Left forelimb (tissue), 1 donor: ENCODE data around the gene ATRIP.

ENCODE experiments used
- DNase-seq: peaks from one replicate; pipeline ENCODE4 v3.0.0-alpha.2; 2018; ENCODE audit warnings: low spot score

The ATRIP gene

DNA sequence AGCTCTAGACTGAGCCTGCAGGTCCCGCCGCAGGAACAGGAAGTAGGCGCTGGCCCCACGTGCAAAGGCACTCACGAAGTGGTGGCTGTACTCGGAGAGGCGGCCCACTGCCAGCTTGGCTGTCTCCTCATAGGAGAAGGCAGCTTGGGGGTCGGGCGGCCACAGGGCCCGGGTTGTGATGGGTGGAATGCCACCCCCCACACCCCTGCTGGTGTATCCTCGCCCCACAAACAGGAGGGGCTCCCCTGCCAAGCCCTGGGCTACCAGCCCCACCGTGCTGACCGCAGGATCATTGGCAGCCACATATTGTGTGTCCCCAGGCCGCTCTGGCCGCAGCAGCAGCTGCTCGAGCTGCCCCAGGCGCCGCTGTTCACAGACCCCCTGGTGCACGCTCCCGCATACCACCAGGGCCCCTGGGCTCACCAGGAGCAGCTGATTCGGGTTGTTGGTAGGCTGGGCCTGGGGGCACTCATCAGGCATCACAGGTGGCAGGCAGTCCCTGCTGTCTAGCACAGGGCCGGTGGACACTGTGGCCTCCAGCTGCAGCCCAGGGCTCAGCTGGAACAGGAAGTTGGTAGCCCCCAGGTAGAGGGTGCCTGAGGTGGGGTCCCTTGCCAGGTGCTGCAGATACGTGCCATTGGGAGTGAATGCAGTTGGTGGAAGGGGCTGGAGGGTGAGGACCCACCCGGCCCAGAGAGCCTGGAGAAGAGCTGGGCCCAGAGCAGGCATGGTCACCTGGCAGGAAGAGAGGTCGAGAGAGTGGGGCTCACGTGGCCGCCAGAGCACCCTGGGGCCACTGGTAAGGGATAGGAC lies 22.4 kb upstream of the ATRIP start:
- no peak for DNase-seq

GRCh38 chr3:48425281-48425812 lies 21.2 kb upstream of the ATRIP start:
- DNase-seq = no peak

DNA sequence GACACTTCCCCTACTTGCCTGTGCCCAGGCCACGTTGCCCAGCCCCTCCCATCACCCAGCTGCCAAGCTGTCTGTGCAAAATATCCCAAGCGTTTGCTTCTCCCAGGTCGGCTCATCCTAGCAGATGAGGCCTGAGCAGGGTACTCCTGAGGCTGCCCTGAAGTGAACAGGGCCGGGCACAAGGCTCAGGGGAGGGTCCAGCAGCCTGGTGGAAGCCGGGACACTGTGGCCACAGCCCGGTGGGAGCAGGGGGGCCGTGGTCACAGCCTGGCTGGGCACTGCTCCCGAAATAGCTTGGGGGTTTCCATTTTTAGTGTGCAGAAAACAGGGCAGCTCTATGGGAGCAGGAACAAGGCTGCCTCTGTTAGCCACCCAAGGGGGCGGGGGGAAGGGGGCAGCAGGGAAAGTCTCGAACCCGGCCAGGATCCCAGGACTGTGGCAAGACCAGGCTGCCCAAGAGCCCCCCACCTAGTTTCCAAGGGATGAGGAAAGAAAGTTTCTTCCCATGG lies 20.1 kb upstream of the ATRIP start:
- no peak for DNase-seq

GRCh38 chr3:48426944-48427629 lies 19.4 kb upstream of the ATRIP start:
- DNase-seq = no peak

DNA sequence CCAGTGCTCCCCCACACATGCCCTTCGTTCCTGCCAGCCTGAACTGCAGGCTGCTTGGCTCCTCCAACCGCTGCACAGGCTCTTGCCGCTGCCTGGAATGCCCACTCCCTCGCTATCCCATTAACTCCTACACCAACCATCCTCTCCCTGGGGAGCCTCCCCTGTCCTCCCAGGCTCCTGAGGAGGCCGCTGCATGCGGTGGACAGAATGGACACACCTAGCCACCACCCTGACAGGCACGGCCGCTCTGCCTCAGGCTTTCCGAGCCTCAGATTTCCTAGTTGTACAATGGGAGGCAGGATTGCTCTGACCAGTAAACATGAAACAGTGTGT lies 18.9 kb upstream of the ATRIP start:
- DNase-seq = no peak

- no peak for DNase-seq
Observed at GRCh38 chr3:48428088-48428571, 18.4 kb upstream of the ATRIP start.

DNA sequence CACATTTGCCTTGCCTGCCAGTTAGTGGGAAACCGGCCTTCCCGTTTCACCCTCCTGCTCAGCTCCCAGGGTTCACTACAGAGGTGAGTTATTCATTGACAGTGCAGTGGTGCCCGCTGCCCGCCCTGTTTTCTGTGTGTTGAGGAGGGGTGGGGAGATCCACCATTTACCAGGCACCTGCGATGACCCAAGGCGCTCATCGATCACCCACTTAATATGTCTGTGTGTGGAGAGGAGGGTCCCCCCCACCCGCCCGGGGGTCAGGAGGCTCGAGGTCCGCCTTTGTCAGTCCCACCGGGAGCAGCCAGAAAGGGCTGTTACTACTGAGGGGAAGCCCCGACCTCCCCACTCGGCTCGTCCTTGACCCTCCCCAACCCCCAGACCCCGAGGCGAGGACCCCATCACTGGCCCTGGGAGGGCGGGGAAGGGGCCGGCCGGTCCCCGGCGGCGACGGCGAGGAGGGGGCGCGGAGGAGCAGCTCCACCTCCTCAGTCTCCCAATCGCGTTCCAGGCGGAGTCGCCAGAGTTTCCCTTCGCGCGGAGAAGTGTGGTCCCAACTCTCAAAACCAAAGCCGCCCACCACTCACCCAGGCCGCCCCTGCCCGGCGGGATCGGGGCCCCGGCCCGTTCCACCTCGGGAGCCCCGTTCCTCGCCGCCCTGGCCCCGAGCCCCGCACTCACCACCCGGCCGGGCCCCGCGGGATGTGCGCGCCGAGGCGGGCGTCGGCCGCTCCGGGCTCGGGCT lies 17.8 kb upstream of the ATRIP start:
- peak; percentile 80 for DNase-seq

GRCh38 chr3:48429317-48429959 lies 17.1 kb upstream of the ATRIP start:
- DNase-seq = peak; percentile 75

- no peak for DNase-seq
Observed at GRCh38 chr3:48429960-48430707, 16.4 kb upstream of the ATRIP start, which contains the start of gene PLXNB1. Gene PLXNB1, minus strand, starts transcription at chr3:48430086. Its CDS starts 5,475 bp downstream, at chr3:48424611.

DNA sequence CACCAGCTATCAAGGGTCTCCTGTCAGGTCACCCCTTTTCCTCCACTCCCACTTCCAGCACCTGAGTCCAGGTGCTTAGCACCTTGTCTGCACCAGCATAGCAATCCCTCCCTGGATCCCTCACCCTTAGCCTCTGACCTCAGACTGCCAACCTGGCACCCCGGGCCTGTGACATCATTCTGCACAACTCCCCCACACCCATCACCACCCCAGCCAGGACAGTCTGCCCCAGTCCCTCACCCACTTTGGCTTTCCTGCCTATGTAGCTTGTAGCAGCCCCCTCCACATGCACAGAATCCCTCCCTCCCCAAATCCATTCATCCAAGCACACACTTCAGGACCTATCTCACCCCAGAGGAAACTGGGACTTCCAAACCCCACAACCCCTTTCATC lies 15.8 kb upstream of the ATRIP start:
- no peak for DNase-seq

DNA sequence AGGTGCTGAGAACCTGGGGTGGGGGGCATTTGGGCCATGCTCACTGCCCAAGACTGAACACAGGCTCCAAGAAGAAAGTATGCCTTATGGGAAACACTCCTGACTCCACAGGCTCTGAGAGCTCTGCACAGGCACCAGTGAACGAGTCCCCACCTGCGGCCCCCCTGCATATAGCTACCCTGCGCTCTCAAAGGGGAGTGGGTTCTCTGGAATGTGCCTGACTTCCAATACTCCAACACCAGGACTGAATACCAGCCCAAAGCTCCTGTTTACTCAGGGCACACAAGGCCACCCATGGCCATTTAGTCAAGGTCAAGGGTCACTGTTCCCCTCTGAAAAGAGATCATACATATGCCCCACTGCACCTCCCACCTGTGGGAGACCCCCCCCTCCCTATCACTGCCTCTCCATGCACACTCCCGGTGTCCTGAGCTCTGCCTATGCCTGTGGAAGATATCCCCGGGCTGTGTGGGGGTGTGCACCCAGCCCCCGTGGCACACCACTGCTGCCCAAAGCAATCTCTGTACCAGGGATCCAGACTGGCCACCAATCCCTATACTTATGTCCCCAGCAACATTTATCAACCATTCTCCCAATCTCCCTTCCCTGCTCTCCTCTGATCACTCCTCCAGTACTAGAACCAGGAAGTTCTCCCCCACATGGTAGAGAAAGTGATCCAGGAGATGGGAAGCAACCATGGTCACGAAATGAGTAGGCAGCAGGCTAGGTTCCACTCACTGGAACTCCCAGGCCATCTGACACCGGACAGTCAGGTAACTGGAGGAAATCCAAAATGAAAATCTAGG lies 15.1 kb upstream of the ATRIP start:
- no peak for DNase-seq

DNA sequence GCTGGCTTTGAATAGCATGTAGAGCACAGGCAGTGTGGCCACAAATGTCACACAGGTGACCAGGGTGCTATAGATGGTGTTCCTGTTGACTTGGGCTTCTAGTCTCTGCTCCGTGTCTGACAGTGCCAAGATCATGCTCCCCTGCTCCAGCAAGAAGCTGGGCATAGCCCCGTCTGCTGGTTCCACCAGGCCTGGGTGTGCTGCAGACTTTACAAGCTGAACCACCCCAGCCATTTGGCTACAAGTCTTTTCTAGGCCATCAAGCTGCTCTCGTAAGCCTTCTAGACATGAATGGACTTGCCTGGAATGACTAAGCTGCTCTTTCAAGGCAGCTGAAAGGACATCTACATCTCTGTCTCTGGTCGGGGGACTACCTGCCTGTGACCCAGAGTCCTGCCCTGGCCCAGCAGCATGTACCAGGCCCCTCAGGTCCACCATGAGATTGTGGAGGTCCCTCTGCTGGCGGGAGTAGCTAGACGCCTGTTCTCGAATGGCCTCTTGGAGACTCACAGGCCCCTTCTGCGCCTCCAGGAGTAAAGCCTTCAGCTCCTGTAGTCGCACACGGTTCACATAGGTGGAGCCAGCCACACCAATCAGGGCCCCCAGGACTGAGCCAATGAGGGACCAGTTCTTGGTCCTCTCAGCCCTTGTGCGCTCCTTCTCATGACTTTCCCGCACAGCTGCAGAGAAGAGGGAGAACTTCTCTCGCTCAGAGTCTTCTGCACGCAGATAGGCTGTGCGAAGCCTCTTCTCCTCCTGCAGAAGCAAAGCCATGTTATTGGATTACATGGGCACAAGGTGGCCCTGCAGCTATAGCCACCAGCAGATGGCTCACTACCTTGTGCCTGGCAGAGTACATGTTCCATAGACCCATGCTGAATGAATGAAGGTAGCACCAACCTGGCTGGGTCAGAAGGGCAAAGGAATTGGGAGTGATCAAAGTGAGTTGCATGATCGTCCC lies 13.8 kb upstream of the ATRIP start:
- DNase-seq = no peak

DNA sequence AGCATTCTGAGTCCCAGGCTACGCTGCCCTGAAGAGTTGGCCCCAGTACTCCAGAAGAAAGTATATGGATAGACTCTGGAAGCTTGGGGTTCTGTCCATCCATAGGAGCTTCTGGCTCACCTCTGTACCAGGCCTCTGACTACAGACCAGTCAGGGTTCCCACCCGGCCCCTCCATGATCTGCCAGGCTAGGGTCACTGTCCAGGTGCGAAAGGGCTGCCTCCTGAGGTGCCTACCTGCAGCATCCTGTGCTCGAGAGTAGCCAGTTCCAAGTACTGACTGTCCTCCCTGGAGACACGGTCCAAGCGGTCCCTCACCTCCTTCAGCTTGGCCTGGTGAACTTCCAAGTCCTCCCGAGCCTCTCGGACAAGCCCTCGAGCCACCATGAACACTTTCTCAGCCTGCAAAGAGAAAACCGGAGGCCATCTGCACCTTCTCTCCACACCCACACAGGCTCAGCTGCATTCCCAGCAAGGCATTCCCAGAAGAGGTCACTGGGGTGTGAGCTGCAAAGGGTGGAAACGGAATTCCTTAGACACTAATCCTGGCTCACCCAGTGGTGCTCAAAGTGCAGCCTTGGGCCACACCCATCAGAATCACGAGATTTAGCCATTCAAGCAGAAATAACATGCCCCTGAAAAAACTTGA lies 12.9 kb upstream of the ATRIP start:
- DNase-seq = no peak

DNA sequence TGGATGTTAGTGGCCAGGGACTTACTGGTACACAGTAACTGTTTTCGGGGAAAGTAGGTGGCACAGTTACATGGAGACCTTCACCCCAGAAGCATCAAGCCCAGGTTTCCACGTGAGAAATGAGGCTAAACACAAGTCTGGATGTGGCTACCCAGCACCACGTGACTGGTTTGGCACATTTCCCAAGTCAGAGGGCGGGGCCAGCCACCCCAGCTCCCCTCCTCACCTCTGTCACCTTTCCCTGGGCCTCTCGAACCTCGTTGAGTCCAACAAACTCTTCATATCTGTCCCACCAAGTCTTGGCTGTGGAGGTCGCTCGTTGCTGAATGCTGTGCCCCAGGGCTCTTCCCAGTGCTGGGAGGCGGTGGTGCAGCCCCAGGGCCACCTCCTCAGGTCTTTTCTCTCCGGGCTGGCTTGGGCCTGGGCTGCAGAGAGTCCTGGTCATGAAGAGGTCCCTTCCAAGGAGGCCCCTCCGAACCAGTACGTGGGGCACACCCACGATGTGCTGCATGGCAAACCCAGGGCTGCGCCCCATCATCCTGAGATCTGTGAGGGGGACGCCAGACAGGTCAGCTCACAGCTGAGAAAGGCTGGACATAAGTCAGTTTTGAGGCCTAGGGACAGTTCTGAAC lies 11.8 kb upstream of the ATRIP start:
- no peak for DNase-seq

DNA sequence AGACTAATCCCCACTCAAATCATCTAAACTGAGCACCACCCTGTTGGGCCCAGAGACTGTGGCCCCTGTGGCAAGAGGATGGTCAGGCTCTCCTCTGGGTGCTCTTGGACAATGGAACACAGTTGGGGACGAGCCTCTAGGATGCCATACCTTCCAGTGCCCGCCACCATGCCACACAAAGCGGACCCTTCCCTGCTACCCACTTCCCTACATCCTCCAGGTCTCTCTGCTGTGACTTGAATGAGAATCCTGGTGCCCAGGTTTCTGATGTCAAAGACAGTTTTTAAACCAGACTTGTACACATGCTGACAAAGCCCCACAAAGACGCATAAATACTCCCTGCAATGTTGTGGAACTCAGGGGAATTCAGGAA lies 11.3 kb upstream of the ATRIP start:
- no peak for DNase-seq

GRCh38 chr3:48435774-48436476 lies 10.6 kb upstream of the ATRIP start:
- peak; percentile 87 for DNase-seq

- DNase-seq = no peak
Observed at GRCh38 chr3:48436477-48436787, 10.1 kb upstream of the ATRIP start.

DNA sequence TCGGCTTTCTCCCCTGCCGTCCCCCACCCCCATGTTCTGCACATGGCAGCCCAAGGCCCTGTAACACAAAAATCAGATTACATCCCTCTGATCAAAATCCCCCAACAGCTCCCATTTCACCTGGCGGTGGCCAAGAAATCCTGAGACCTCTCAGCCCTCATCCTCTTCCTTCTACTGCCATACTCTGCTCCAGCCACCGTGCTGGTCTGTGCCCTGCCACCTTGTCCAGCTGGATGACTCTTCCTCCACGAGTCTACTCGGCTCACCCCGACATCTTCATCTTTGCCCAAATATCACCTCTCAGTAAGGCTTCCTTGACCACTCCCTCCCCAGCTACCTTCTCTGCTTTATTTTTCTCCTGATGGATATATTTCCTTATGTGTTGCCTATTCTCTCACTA lies 9.7 kb upstream of the ATRIP start:
- no peak for DNase-seq
